DOHH2 (cell line): ENCODE data around the gene GINS1.

Experiments
- CTCF ChIP-seq: fragments of 200-600 bp; sonication (generic); IDR thresholded peaks from one replicate; pipeline ENCODE4 v1.5.1; 2014; ENCODE audit warnings: antibody characterized with exemption, mild to moderate bottlenecking, low read depth, low read length; ENCODE audit not compliant: poor library complexity, severe bottlenecking
- EZH2phosphoT487 ChIP-seq: fragments of 200-600 bp; sonication (generic); IDR thresholded peaks from 2 replicates; pipeline ENCODE4 v1.6.1; 2017; ENCODE audit warnings: borderline replicate concordance, mild to moderate bottlenecking, antibody characterized with exemption, low read length, moderate library complexity, mixed read lengths

- TF ChIP-seq CTCF (no peak), EZH2phosphoT487 (no peak)
These were observed 9.7 kb upstream of the GINS1 start for GRCh38 chr20:25397821-25398220.
